ENCODE results near the gene TTC38. TPM values are rescaled to one million over a fixed set of nuclear protein-coding genes. Genes with fewer than 3 reads are reported as not detected.

The TTC38 gene
- polyA plus RNA-seq, 1 experiment = 26.6 TPM

GRCh38 chr22:46289244-46289891, 21.6 kb downstream of the TTC38 start:
- Histone ChIP-seq H3K36me3 (ENCODE audit: control insufficient read depth, insufficient read depth, low read length) (peaks cover 26% of the 10 kb centered on the region), H3K27me3 (ENCODE audit: control insufficient read depth, insufficient read depth, low read length) (no peaks in the 10 kb centered on the region), H3K4me3 (ENCODE audit: low read depth, low read length) (no peak overlapping the region)
- ChIA-PET CTCF (interaction anchor here (1.0 kb wide), 1 partner anchor 167 kb away, joined by 3 read pairs; no protein-coding TSS in a partner anchor), POLR2A (no interaction called here)
- DNase-seq (ENCODE audit: low read depth) = no peak
- no peak for TF ChIP-seq CTCF (IDR thresholded peaks at IDR 0.05; ENCODE audit: insufficient read depth, low read depth, low read length)

- POLR2A ChIA-PET = no interaction called here
- CTCF ChIA-PET = interaction anchor here (1.3 kb wide), 1 partner anchor 168 kb away, joined by 4 read pairs; no protein-coding TSS in a partner anchor
- no peak for TF ChIP-seq CTCF (IDR thresholded peaks at IDR 0.05; ENCODE audit: insufficient read depth, low read depth, low read length)
These were observed 22.5 kb downstream of the TTC38 start for GRCh38 chr22:46290121-46290842.

GRCh38 chr22:46290843-46291785, 23.3 kb downstream of the TTC38 start:
- no peak overlapping the region for H3K4me3 ChIP-seq (ENCODE audit: low read depth, low read length)
- POLR2A ChIA-PET = no interaction called here

More at GRCh38 chr22:46290121-46290842, 22.5 kb downstream of the TTC38 start:
- DNase-seq (ENCODE audit: low read depth) = no peak
- no peaks in the 10 kb centered on the region for H3K27me3 ChIP-seq (ENCODE audit: control insufficient read depth, insufficient read depth, low read length)
- peaks cover 23% of the 10 kb centered on the region for H3K36me3 ChIP-seq (ENCODE audit: control insufficient read depth, insufficient read depth, low read length)
- H3K4me3 ChIP-seq (ENCODE audit: low read depth, low read length) = no peak overlapping the region

GRCh38 chr22:46292173-46292572, 24.4 kb downstream of the TTC38 start:
- no peak for TF ChIP-seq CTCF (IDR thresholded peaks at IDR 0.05; ENCODE audit: insufficient read depth, low read depth, low read length)
- H3K4me3 ChIP-seq (ENCODE audit: low read depth, low read length) = no peak overlapping the region
- ChIA-PET CTCF (no interaction called here), POLR2A (no interaction called here)
- H3K36me3 ChIP-seq (ENCODE audit: control insufficient read depth, insufficient read depth, low read length) = peaks cover 17% of the 10 kb centered on the region
- no peaks in the 10 kb centered on the region for H3K27me3 ChIP-seq (ENCODE audit: control insufficient read depth, insufficient read depth, low read length)
- no peak for DNase-seq (ENCODE audit: low read depth)

More at GRCh38 chr22:46290843-46291785, 23.3 kb downstream of the TTC38 start:
- Histone ChIP-seq H3K36me3 (ENCODE audit: control insufficient read depth, insufficient read depth, low read length) (peaks cover 22% of the 10 kb centered on the region), H3K27me3 (ENCODE audit: control insufficient read depth, insufficient read depth, low read length) (no peaks in the 10 kb centered on the region)
- no peak for TF ChIP-seq CTCF (IDR thresholded peaks at IDR 0.05; ENCODE audit: insufficient read depth, low read depth, low read length)
- DNase-seq (ENCODE audit: low read depth) = no peak
- CTCF ChIA-PET = interaction anchor here (1.3 kb wide), 1 partner anchor 169 kb away, joined by 4 read pairs; no protein-coding TSS in a partner anchor
